Keratinocyte (primary cell): ENCODE results near the gene TTC8. TPM values are rescaled to one million over a fixed set of nuclear protein-coding genes. Genes with fewer than 3 reads are reported as not detected.

Experiments used
- DNase-seq: peaks from one replicate; pipeline ENCODE4 v3.0.0-alpha.2; 2011; ENCODE audit warnings: low read depth, missing footprints, low spot score
- FAIRE-seq: peaks from 2 replicates; lab custom pipeline; 2011; peaks lifted over from hg19 to GRCh38; lab: Jason Lieb, UNC
- H2AFZ ChIP-seq: 2 replicates; pipeline ENCODE4 v1.6.0; 2012; ENCODE audit warnings: low read length, control low read depth, inconsistent platforms; ENCODE audit not compliant: control insufficient read depth
- H3K27ac ChIP-seq: 2 replicates; pipeline ENCODE4 v1.5.1; 2011; ENCODE audit warnings: low read length; ENCODE audit not compliant: control insufficient read depth, insufficient read depth
- H3K27me3 ChIP-seq: 3 replicates; pipeline ENCODE4 v1.6.0; 2011; ENCODE audit warnings: low read length; ENCODE audit not compliant: control insufficient read depth, insufficient read depth; ENCODE audit errors: extremely low read depth
- H3K36me3 ChIP-seq, 2 experiments: 2 replicates in 1 of 2; 3 replicates in 1 of 2; pipeline ENCODE4 v1.5.1; 2011; ENCODE audit warnings: low read length in 2 of 2, mild to moderate bottlenecking in 1 of 2; ENCODE audit not compliant: control insufficient read depth in 2 of 2, insufficient read depth in 2 of 2; ENCODE audit errors: extremely low read depth in 1 of 2
- H3K4me1 ChIP-seq: 3 replicates; pipeline ENCODE4 v1.5.1; 2011; ENCODE audit warnings: low read length; ENCODE audit not compliant: control insufficient read depth, insufficient read depth; ENCODE audit errors: extremely low read depth
- H3K4me2 ChIP-seq: 3 replicates; pipeline ENCODE4 v1.6.0; 2011; ENCODE audit warnings: low read depth, low read length; ENCODE audit not compliant: control insufficient read depth, insufficient read depth; ENCODE audit errors: extremely low read depth
- H3K4me3 ChIP-seq, 3 experiments: fragments of 200-600 bp in 1 of 3; sonication (generic) in 1 of 3; 2 replicates in 2 of 3; 3 replicates in 1 of 3; pipeline ENCODE4 v1.5.1; 2011 to 2016; ENCODE audit warnings: low read length in 3 of 3, mild to moderate bottlenecking in 3 of 3, control low read depth in 2 of 3, inconsistent platforms in 1 of 3, low read depth in 1 of 3, mixed read lengths in 1 of 3, mixed run types in 1 of 3, moderate library complexity in 1 of 3; ENCODE audit not compliant: control insufficient read depth in 2 of 3, insufficient read depth in 2 of 3; ENCODE audit errors: extremely low read depth in 1 of 3
- H3K79me2 ChIP-seq: 2 replicates; pipeline ENCODE4 v1.6.0; 2012; ENCODE audit warnings: low read length; ENCODE audit not compliant: control insufficient read depth, insufficient read depth
- H3K9ac ChIP-seq: 3 replicates; pipeline ENCODE4 v1.6.0; 2011; ENCODE audit warnings: low read length; ENCODE audit not compliant: control insufficient read depth, insufficient read depth; ENCODE audit errors: extremely low read depth
- H3K9me1 ChIP-seq: 3 replicates; pipeline ENCODE4 v1.6.0; 2011; ENCODE audit warnings: low read length; ENCODE audit not compliant: control insufficient read depth, insufficient read depth; ENCODE audit errors: extremely low read depth
- H3K9me3 ChIP-seq: 2 replicates; pipeline ENCODE4 v1.5.1; 2012; ENCODE audit warnings: low read depth, low read length; ENCODE audit not compliant: control insufficient read depth
- H4K20me1 ChIP-seq: 3 replicates; pipeline ENCODE4 v1.6.0; 2011; ENCODE audit warnings: low read length; ENCODE audit not compliant: control insufficient read depth, insufficient read depth; ENCODE audit errors: extremely low read depth
- CTCF ChIP-seq, 3 experiments: IDR thresholded peaks in 1 of 3; conservative IDR thresholded peaks in 1 of 3; optimal IDR thresholded peaks in 1 of 3; 2 replicates in 2 of 3; 3 replicates in 1 of 3; pipeline versions ENCODE3 to v1.5.1; 2011; ENCODE audit warnings: low read length in 3 of 3, mild to moderate bottlenecking in 3 of 3, moderate library complexity in 2 of 3, control low read depth in 1 of 3, inconsistent platforms in 1 of 3; ENCODE audit not compliant: insufficient read depth in 2 of 3; ENCODE audit errors: extremely low read depth in 1 of 3
- EZH2 ChIP-seq: IDR thresholded peaks from one replicate; pipeline ENCODE4 v1.6.1; 2012; ENCODE audit warnings: inconsistent platforms, mild to moderate bottlenecking, low read length, moderate library complexity
- dilution Hi-C: fragments of 300-500 bp; cut with MboI; formaldehyde crosslinking; loops from one replicate; pipeline ENCODE4 v1.7.0; 2020; ENCODE audit warnings: low sequenced_read_pairs; ENCODE audit not compliant: extremely low pct_ligation_motif_present
- polyA plus RNA-seq, 5 experiments: library from polyadenylated mRNA; depleted of rRNA in 3 of 5; stranded (reverse) in 3 of 5; stranded (forward) in 1 of 5; unstranded in 1 of 5; fragments of >200 nt; gene quantifications; 1 replicate in 1 of 5; 2 replicates in 3 of 5; 3 replicates in 1 of 5; pipeline versions ENCODE4 v1.2.1 to v1.2.3, GENCODE V29; 2011 to 2012; ENCODE audit warnings: missing spikeins in 2 of 5, low read depth in 1 of 5, low replicate concordance in 1 of 5

TTC8 gene
- polyA plus RNA-seq, 1 donor (not counting 4 experiments of a cell fraction or from before 2014, with no cell fraction given): 43.0 TPM

- Histone ChIP-seq H3K4me3 (no peak overlapping the region), H3K27ac (no peak overlapping the region), H4K20me1 (no peaks in the 10 kb centered on the region), H3K79me2 (no peaks in the 10 kb centered on the region), H3K4me1 (peaks cover 19% of the 10 kb centered on the region), H2AFZ (no peak overlapping the region), H3K27me3 (no peaks in the 10 kb centered on the region), H3K9me1 (no peaks in the 10 kb centered on the region), H3K9ac (no peak overlapping the region), H3K4me2 (peak overlapping the region; percentile 47), H3K36me3 (peaks cover 2 to 3% of the 10 kb centered on the region in 2 experiments), H3K9me3 (no peaks in the 10 kb centered on the region)
- peak; percentile 5 for FAIRE-seq
- dilution Hi-C loops: no loop called here
- TF ChIP-seq CTCF (optimal IDR thresholded peaks at IDR 0.05 in 1 of 3, IDR thresholded peaks at IDR 0.05 in 1 of 3, conservative IDR thresholded peaks at IDR 0.05 in 1 of 3; ENCODE audit: extremely low read depth in 1 of 3, insufficient read depth in 2 of 3, low read length in 3 of 3) (no peak), EZH2 (no peak)
- DNase-seq: no peak
Observed at GRCh38 chr14:88848571-88848970, 24.1 kb downstream of the TTC8 start.

- Histone ChIP-seq H4K20me1 (no peaks in the 10 kb centered on the region), H3K27me3 (no peaks in the 10 kb centered on the region), H3K9me1 (no peaks in the 10 kb centered on the region), H2AFZ (no peak overlapping the region), H3K27ac (no peak overlapping the region), H3K4me3 (no peak overlapping the region), H3K4me1 (peaks cover 19% of the 10 kb centered on the region), H3K36me3 (peaks cover 0 to 2% of the 10 kb centered on the region in 2 experiments), H3K9me3 (no peaks in the 10 kb centered on the region), H3K79me2 (no peaks in the 10 kb centered on the region), H3K4me2 (no peak overlapping the region), H3K9ac (no peak overlapping the region)
- TF ChIP-seq CTCF (optimal IDR thresholded peaks at IDR 0.05 in 1 of 3, IDR thresholded peaks at IDR 0.05 in 1 of 3, conservative IDR thresholded peaks at IDR 0.05 in 1 of 3; ENCODE audit: extremely low read depth in 1 of 3, insufficient read depth in 2 of 3, low read length in 3 of 3) (no peak), EZH2 (no peak)
- DNase-seq: no peak
- dilution Hi-C loops: loop anchor here (25.0 kb wide), 1 partner anchor 187 kb away; no protein-coding TSS in a partner anchor
- no peak for FAIRE-seq
Observed at GRCh38 chr14:88849716-88850115, 25.3 kb downstream of the TTC8 start.
